Caki2 (cell line): ENCODE data around the gene ATP7B. TPM values are rescaled to one million over a fixed set of nuclear protein-coding genes. Genes with fewer than 3 reads are reported as not detected.

Source experiments
- DNase-seq: peaks from one replicate; pipeline ENCODE4 v3.0.0-alpha.2; 2015; ENCODE audit warnings: low read depth
- in situ Hi-C: cut with HindIII; loops from 2 replicates; pipeline ENCODE4 v1.10.0; 2016; ENCODE audit warnings: low sequenced_read_pairs, low pct_unique_long_range_greater_than_20kb, mixed read lengths
- total RNA-seq: library from RNA; depleted of rRNA; stranded (reverse); fragments of >200 nt; shearing (Covaris generic); gene quantifications from 2 replicates; pipeline ENCODE4 v1.2.3, GENCODE V29; 2014; ENCODE audit warnings: low replicate concordance

Gene ATP7B
- total RNA-seq, 1 experiment from 2014 or later, result 4.6 TPM

GRCh38 chr13:52011632-52012511 is 622 bp upstream of the ATP7B start, which contains the start of gene ALG11:
Gene ALG11, plus strand, starts transcription at chr13:52012398. Its CDS starts 21 bp downstream, at chr13:52012419.
- peak; percentile 94 for DNase-seq
- in situ Hi-C loops, result no loop called here

- in situ Hi-C loops, result no loop called here
- no peak for DNase-seq
Measured at GRCh38 chr13:52009946-52010345, 1.3 kb downstream of the ATP7B start.

- DNase-seq, result no peak
- in situ Hi-C loops, result no loop called here
Measured at GRCh38 chr13:52006523-52007245, 4.6 kb downstream of the ATP7B start.

- in situ Hi-C loops, result no loop called here
- DNase-seq, result no peak
Measured at GRCh38 chr13:52005841-52006522, 5.3 kb downstream of the ATP7B start.

- in situ Hi-C loops, result no loop called here
- DNase-seq, result peak; percentile 8
Measured at GRCh38 chr13:52004511-52005170, 6.6 kb downstream of the ATP7B start.

- in situ Hi-C loops, result no loop called here
- no peak for DNase-seq
Measured at GRCh38 chr13:52003541-52003940, 7.7 kb downstream of the ATP7B start.

- in situ Hi-C loops, result no loop called here
- DNase-seq, result no peak
Measured at GRCh38 chr13:52002361-52002760, 8.9 kb downstream of the ATP7B start.

- in situ Hi-C loops, result no loop called here
- peak; percentile 22 for DNase-seq
Measured at GRCh38 chr13:52001120-52001731, 10.0 kb downstream of the ATP7B start.

- no peak for DNase-seq
- in situ Hi-C loops, result no loop called here
Measured at GRCh38 chr13:51999921-52000320, 11.3 kb downstream of the ATP7B start.

GRCh38 chr13:51999510-51999911 is 11.7 kb downstream of the ATP7B start:
- no peak for DNase-seq
- in situ Hi-C loops, result no loop called here

GRCh38 chr13:51998723-51999509 is 12.3 kb downstream of the ATP7B start:
- in situ Hi-C loops, result no loop called here
- DNase-seq, result no peak

GRCh38 chr13:51997641-51998330 is 13.5 kb downstream of the ATP7B start:
- in situ Hi-C loops, result no loop called here
- DNase-seq, result no peak

GRCh38 chr13:51997186-51997585 is 14.1 kb downstream of the ATP7B start:
- in situ Hi-C loops, result no loop called here
- DNase-seq, result no peak

- DNase-seq, result no peak
- in situ Hi-C loops, result no loop called here
Measured at GRCh38 chr13:51996641-51997040, 14.6 kb downstream of the ATP7B start.

GRCh38 chr13:51995677-51996551 is 15.3 kb downstream of the ATP7B start:
- no peak for DNase-seq
- in situ Hi-C loops, result no loop called here

- no peak for DNase-seq
- in situ Hi-C loops, result no loop called here
Measured at GRCh38 chr13:51993713-51994112, 17.5 kb downstream of the ATP7B start.
